K562 treated with DMSO at 1 percent for 48 hours (cell line): ENCODE results near the gene PCID2. TPM values are rescaled to one million over a fixed set of nuclear protein-coding genes. Genes with fewer than 3 reads are reported as not detected.

ENCODE experiments used
- total RNA-seq: library from RNA; unstranded; fragments of 300-600 nt; gene quantifications from 2 replicates; pipeline ENCODE4 v1.2.3, GENCODE V29; 2022; ENCODE audit warnings: low replicate concordance; ENCODE audit errors: extremely low read depth

PCID2 gene
- total RNA-seq, result not detected in 2 replicates

DNA sequence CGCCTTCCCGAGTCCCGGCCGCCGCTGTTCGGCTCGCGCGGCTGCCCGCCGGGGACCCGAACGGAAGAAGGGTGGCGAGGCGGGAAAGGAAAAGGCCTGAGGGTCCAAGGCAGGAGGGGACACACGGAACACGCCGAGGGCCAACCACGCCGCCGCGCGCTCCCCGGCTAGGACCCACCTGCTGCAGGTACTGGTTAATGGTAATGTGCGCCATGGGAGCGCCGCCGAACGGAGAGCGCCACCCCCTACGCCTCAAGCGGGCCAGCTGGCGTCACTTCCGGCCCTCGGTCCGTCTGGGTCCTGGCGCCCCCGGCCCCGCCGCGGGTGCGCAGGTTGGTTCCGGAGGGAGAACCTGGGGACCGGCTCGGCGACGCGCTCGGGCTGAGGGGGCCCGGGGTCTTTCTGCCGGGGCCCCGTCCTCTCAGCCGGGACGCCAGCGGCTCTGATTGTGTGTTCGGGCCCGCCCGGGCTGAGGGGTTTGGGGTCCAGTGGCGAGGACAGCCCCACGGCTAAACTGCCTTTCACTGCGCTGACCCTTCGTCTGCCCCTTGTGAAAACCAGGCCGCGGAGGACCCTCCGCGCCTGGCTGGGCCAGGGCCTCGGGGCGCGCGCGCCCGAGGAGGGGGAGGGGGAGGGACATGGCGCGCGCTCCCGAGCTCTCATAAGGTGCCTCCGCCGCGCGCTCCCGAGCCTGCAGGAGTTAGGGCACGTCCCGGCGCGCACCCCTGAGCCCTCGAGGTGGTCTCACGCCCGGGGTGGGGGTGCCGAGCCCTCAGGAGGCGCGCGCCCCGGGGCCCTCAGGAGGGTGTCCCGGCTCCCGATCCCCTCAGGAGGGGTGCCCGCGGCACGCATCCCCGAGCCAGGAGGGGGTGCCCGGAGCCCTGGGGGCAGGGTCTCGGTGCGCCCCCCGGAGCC is at the start of gene PCID2:
Gene PCID2 (minus strand): TSS at position 249 of the 915 bp plus-strand sequence. CDS start 35 bp downstream, at position 214.

DNA sequence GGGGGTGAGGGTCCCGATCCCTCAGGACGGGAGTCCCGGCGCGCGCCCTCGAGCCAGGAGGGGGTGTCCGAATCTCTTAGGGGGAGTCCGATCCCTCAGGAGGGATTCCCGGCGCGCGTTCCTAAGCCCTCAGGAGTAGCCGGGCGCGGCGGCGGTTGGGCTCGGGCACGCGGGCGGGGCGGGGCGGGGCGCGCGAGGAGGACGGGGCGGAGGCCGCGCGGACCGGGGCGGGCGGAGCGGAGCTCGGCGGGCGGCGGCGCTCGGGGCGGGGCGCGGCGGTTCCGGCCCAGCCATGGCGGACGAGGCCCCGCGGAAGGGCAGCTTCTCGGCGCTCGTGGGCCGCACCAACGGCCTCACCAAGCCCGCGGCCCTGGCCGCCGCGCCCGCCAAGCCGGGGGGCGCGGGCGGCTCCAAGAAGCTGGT is 878 bp upstream of the PCID2 start, which contains the start of gene CUL4A:
Gene CUL4A (plus strand): TSS at position 278 of the 423 bp plus-strand sequence. CDS start 15 bp downstream, at position 293.

DNA sequence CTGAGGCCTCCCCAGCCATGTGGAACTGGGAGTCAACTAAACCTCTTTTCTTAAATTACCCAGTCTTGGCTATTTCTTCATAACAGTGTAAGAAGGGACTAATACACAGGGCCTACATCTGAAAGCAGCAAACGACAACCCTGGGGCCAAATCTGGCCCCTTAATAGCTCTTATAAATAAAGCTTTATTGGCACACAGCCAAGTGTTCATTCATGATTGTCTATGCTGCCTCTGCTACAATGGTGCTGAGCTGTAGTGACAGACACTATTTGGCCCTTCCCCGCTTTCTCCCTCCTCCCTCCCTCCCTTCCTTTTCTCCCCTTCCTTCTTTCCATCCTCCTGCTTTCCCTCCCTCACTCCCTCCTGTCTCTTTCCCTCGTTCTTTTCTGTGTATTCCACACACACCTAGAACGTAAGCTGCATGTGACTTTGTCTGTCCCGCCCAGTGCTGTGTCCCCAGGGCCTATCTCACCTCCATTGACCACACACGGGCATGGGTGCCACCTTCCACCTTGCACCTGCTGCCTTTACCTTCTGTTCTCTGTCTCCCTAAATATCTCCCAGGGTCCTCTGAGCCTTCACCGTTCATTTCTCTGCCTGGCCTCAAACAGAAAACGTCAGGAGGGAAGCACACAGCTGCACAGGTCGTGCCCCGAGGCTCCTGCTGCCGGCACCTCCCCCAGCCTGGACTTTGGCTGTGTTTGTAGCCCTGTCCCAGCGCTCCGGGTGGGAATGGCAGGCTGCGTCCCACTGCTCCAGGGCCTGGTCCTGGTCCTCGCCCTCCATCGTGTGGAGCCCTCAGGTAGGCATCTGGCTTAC is 50.3 kb downstream of the PCID2 start, which contains the start of gene PROZ:
Gene PROZ (plus strand): TSS at position 720 of the 819 bp plus-strand sequence. CDS start 13 bp downstream, at position 733.

Other genes starting within 250 kb of the PCID2 start
- not detected in 2 replicates for gene MCF2L, start 239.5 kb downstream of the PCID2 start, total RNA-seq
- not detected in 2 replicates for gene F7, start 102.9 kb downstream of the PCID2 start, total RNA-seq
- gene F10, start 85.9 kb downstream of the PCID2 start, total RNA-seq, result not detected in 2 replicates
- not detected in 2 replicates for gene PROZ, start 50.0 kb downstream of the PCID2 start, total RNA-seq
- gene CUL4A, start 944 bp upstream of the PCID2 start, total RNA-seq, result not detected in 2 replicates
- not detected in 2 replicates for gene LAMP1, start 88.6 kb upstream of the PCID2 start, total RNA-seq
- gene GRTP1, start 155.5 kb upstream of the PCID2 start, total RNA-seq, result not detected in 2 replicates
- not detected in 2 replicates for gene ADPRHL1, start 244.8 kb upstream of the PCID2 start, total RNA-seq